HL-60 (cell line): ENCODE data around the gene OSBPL6.
A peak's percentile ranks its signal among the peaks of the same experiment; 100 is the strongest.

Experiments
- DNase-seq, 2 experiments: peaks; one replicate each; pipeline ENCODE4 v3.0.0-alpha.2; 2010 to 2020; ENCODE audit warnings: low read depth in 1 of 2, low spot score in 1 of 2
- H3K27ac ChIP-seq: fragments of 250-450 bp; sonication (Bioruptor Pico); replicated peaks from 2 replicates; pipeline ENCODE4 v1.5.1; 2020; ENCODE audit warnings: mild to moderate bottlenecking, moderate library complexity
- H3K27me3 ChIP-seq: fragments of 250-450 bp; sonication (Bioruptor Pico); 2 replicates; pipeline ENCODE4 v1.5.1; 2021; ENCODE audit warnings: mild to moderate bottlenecking, moderate library complexity; ENCODE audit not compliant: insufficient read depth, poor library complexity, severe bottlenecking
- H3K4me3 ChIP-seq: replicated peaks from 2 replicates; pipeline ENCODE4 v1.5.1; 2011; ENCODE audit warnings: mild to moderate bottlenecking, control low read depth, low read length; ENCODE audit not compliant: insufficient read depth
- GABPA ChIP-seq: IDR thresholded peaks from 2 replicates; pipeline ENCODE4 v1.6.1; 2012; ENCODE audit warnings: low read depth
- POLR2AphosphoS5 ChIP-seq: IDR thresholded peaks from 2 replicates; pipeline ENCODE4 v1.6.1; 2012; ENCODE audit warnings: low read depth
- SPI1 ChIP-seq: IDR thresholded peaks from 2 replicates; pipeline ENCODE4 v1.6.1; 2012; ENCODE audit warnings: low read depth, mild to moderate bottlenecking, borderline replicate concordance
- TF ChIP-seq, protein P1 (sequence below): IDR thresholded peaks from 2 replicates; pipeline ENCODE4 v1.6.1; 2012; ENCODE audit warnings: low read depth; ENCODE audit not compliant: insufficient replicate concordance
- TF ChIP-seq, protein P2 (sequence below): IDR thresholded peaks from one replicate; pipeline ENCODE4 v1.5.1; 2011; ENCODE audit warnings: low read length, control low read depth, inconsistent platforms; ENCODE audit not compliant: insufficient read depth

Gene OSBPL6

DNA sequence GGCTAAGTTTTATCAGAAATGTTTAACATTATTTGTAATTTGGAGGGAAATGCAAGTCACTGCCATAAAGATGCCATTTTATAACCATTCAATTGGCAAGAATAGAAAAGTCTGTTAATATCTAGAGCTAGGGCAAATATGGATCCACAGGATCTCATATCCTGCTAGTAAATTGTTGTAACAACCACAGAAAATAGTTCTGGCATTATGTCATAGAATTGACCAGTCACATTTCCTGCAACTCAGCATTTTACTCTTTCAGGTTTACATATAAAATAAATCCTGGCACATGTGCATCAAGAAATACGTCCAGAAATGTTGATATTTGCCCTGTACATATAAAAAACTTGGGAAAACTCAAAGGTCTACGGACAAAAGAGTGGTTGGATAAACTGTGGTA is 32.9 kb downstream of the OSBPL6 start:
- DNase-seq = no peak
- H3K27me3 ChIP-seq = no peaks in the 10 kb centered on the region
- TF ChIP-seq, protein P1, sequence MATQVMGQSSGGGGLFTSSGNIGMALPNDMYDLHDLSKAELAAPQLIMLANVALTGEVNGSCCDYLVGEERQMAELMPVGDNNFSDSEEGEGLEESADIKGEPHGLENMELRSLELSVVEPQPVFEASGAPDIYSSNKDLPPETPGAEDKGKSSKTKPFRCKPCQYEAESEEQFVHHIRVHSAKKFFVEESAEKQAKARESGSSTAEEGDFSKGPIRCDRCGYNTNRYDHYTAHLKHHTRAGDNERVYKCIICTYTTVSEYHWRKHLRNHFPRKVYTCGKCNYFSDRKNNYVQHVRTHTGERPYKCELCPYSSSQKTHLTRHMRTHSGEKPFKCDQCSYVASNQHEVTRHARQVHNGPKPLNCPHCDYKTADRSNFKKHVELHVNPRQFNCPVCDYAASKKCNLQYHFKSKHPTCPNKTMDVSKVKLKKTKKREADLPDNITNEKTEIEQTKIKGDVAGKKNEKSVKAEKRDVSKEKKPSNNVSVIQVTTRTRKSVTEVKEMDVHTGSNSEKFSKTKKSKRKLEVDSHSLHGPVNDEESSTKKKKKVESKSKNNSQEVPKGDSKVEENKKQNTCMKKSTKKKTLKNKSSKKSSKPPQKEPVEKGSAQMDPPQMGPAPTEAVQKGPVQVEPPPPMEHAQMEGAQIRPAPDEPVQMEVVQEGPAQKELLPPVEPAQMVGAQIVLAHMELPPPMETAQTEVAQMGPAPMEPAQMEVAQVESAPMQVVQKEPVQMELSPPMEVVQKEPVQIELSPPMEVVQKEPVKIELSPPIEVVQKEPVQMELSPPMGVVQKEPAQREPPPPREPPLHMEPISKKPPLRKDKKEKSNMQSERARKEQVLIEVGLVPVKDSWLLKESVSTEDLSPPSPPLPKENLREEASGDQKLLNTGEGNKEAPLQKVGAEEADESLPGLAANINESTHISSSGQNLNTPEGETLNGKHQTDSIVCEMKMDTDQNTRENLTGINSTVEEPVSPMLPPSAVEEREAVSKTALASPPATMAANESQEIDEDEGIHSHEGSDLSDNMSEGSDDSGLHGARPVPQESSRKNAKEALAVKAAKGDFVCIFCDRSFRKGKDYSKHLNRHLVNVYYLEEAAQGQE = no peak
- TF ChIP-seq GABPA (no peak), POLR2AphosphoS5 (no peak), SPI1 (no peak)
- TF ChIP-seq, protein P2, sequence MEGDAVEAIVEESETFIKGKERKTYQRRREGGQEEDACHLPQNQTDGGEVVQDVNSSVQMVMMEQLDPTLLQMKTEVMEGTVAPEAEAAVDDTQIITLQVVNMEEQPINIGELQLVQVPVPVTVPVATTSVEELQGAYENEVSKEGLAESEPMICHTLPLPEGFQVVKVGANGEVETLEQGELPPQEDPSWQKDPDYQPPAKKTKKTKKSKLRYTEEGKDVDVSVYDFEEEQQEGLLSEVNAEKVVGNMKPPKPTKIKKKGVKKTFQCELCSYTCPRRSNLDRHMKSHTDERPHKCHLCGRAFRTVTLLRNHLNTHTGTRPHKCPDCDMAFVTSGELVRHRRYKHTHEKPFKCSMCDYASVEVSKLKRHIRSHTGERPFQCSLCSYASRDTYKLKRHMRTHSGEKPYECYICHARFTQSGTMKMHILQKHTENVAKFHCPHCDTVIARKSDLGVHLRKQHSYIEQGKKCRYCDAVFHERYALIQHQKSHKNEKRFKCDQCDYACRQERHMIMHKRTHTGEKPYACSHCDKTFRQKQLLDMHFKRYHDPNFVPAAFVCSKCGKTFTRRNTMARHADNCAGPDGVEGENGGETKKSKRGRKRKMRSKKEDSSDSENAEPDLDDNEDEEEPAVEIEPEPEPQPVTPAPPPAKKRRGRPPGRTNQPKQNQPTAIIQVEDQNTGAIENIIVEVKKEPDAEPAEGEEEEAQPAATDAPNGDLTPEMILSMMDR = no peak
- no peak overlapping the region for H3K4me3 ChIP-seq
- no peak overlapping the region for H3K27ac ChIP-seq

DNA sequence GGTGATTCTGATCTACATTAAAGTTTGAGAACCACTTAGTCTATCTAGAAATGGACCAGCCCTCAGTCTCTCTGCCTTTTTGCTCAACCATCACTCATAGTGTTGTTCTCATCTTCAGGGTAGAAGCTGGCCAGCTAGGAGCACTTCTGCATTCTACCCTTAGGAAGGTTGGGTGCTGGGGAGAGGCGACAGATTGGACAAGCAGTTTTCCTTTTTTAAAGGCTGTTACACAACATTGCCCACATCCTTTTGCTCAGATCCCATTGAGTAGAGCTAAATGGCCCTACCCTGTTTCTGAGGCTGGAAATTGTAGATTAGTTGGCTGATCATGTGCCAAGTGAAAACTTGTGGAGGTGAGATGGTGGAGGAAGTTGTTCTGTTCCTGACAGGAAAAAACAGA is 35.6 kb downstream of the OSBPL6 start:
- peak; percentile 2 to 56 for DNase-seq
- TF ChIP-seq SPI1 = peak; percentile 81
- TF ChIP-seq, protein P1 = no peak
- H3K4me3 ChIP-seq = no peak overlapping the region
- H3K27me3 ChIP-seq = no peaks in the 10 kb centered on the region
- no peak overlapping the region for H3K27ac ChIP-seq

DNA sequence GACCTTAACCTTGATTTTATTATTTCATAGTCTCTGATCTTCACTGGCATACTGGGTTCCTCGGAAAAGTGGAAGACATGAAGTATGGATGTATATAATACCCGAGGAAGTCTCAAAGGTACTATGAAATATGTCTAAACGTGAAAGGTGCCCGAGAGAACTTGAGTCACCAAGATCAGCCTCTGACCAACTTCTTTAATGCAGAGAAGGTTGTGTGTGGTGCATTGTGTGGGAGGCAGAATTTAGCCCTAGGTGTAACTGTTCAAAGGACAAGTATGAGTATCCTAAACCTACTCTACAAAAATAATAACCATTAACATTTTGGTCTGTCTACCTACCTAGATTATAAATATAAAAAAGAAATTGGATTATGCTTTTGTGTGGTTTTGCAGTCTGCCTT is 36.1 kb downstream of the OSBPL6 start:
- TF ChIP-seq, protein P2 = no peak
- TF ChIP-seq, protein P1 = no peak
- TF ChIP-seq SPI1 (no peak), POLR2AphosphoS5 (no peak), GABPA (no peak)
- H3K27ac ChIP-seq = no peak overlapping the region
- H3K4me3 ChIP-seq = no peak overlapping the region
- no peak for DNase-seq
- H3K27me3 ChIP-seq = no peaks in the 10 kb centered on the region

DNA sequence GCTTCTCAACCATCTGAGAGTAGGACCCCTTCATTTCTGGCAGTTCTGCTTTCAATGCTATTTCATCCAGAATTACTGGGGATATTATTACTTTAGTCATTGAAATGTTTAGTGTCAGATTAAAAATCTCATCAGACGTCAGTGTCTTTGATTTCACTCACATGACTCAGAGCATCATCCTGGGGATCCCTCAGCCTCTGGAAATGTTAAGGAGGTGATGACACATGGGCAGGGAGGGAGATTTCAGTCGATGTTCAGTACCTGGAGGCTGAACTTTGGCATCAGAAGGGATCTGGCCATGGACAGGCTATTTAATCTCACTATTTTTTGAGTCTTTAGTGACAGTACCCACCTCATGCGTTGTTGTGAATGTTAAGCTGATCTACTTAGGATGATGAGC is 39.1 kb downstream of the OSBPL6 start:
- no peak overlapping the region for H3K27ac ChIP-seq
- H3K4me3 ChIP-seq = no peak overlapping the region
- DNase-seq = no peak
- no peak for TF ChIP-seq GABPA
- TF ChIP-seq, protein P1 = no peak
- TF ChIP-seq, protein P2 = no peak
- no peak for TF ChIP-seq POLR2AphosphoS5
- no peak for TF ChIP-seq SPI1
- no peaks in the 10 kb centered on the region for H3K27me3 ChIP-seq
